ENCODE measurements around the gene C4orf50. TPM values are rescaled to one million over a fixed set of nuclear protein-coding genes. Genes with fewer than 3 reads are reported as not detected.
A peak's percentile ranks its signal among the peaks of the same experiment; 100 is the strongest.

Gene C4orf50
- total and polyA plus RNA-seq, 2 of the 4 experiments (the other 2 are of a cell fraction) = not detected

GRCh38 chr4:6021831-6022606 is 3.8 kb upstream of the C4orf50 start:
- H2BK120ac ChIP-seq (ENCODE audit: low read depth, low read length) = no peak overlapping the region
- POLR2A ChIA-PET (ENCODE audit: unreplicated experiment) = no interaction called here
- no peak overlapping the region for H3K23ac ChIP-seq (ENCODE audit: low read depth, low read length)
- no peak overlapping the region for H4K91ac ChIP-seq (ENCODE audit: insufficient read depth, low read depth, low read length)
- H3K4ac ChIP-seq (ENCODE audit: low read depth, low read length) = no peak overlapping the region
- dilution Hi-C loops (cut with HindIII; ENCODE audit: low sequenced_read_pairs, unreplicated experiment) (no loop called here), intact Hi-C loops (cut with micrococcal nuclease) (no loop called here), in situ Hi-C loops (cut with MboI; ENCODE audit: low sequenced_read_pairs) (no loop called here)
- no peaks in the 10 kb centered on the region for H3K79me1 ChIP-seq (ENCODE audit: low read depth in 1 of 2, low read length in 2 of 2)
- no peak overlapping the region for H3K9ac ChIP-seq (ENCODE audit: low read depth, low read length)
- 73% methylated on average over 6 of the region's 20 CpGs; no CpG with 5 or more reads in 1 of the 2 experiments for WGBS, 2 experiments (ENCODE audit: extremely low coverage in 2 of 2, insufficient read length in 1 of 2)
- H2BK5ac ChIP-seq (ENCODE audit: low read depth, low read length, poor library complexity, severe bottlenecking) = no peak overlapping the region
- CTCF ChIA-PET = no interaction called here
- TF ChIP-seq NFE2L2 (IDR thresholded peaks at IDR 0.05; ENCODE audit: low read depth, low read length) (no peak), BHLHE40 (IDR thresholded peaks at IDR 0.05; ENCODE audit: low read depth, low read length) (no peak), CHD1 (IDR thresholded peaks at IDR 0.05; ENCODE audit: low read depth, low read length) (no peak), SMC3 (IDR thresholded peaks at IDR 0.05; ENCODE audit: low read depth, low read length) (no peak), RAD21 (IDR thresholded peaks at IDR 0.05; ENCODE audit: low read length) (no peak), FOS (IDR thresholded peaks at IDR 0.05; ENCODE audit: low read depth, low read length) (no peak), MAFK (IDR thresholded peaks at IDR 0.05; ENCODE audit: low read depth, low read length) (no peak), CTCF (conservative IDR thresholded peaks at IDR 0.05; ENCODE audit: low read depth, low read length) (no peak), CEBPB (IDR thresholded peaks at IDR 0.05; ENCODE audit: low read depth, low read length) (no peak), USF2 (IDR thresholded peaks at IDR 0.05; ENCODE audit: low read depth, low read length) (no peak)
- H2AK9ac ChIP-seq (replicated peaks; ENCODE audit: low read depth, low read length, poor library complexity) = peak overlapping the region; percentile 13
- H3K36me3 ChIP-seq (ENCODE audit: control insufficient read depth, insufficient read depth, low read length) = no peaks in the 10 kb centered on the region
- BruUV-seq (replicated peaks) = no TSS peak
- no peak overlapping the region for H2AK5ac ChIP-seq (ENCODE audit: low read depth, low read length)
- no peak overlapping the region for H2BK15ac ChIP-seq (ENCODE audit: low read depth, low read length)
- no peak overlapping the region for H3K56ac ChIP-seq (ENCODE audit: extremely low read depth, insufficient read depth, low read length)
- H2BK20ac ChIP-seq (ENCODE audit: low read depth, low read length) = no peak overlapping the region
- H3K27me3 ChIP-seq (ENCODE audit: control insufficient read depth, insufficient read depth, low read length) = no peaks in the 10 kb centered on the region; the same call in 1 of the 2 replicates
- no peak overlapping the region for H3K14ac ChIP-seq (replicated peaks; ENCODE audit: low read depth, low read length)
- no peaks in the 10 kb centered on the region for H3K4me1 ChIP-seq (ENCODE audit: control insufficient read depth, insufficient read depth, low read length)
- DNase-seq (no peak), ATAC-seq (ENCODE audit: low read depth) (no peak)
- no peaks in the 10 kb centered on the region for H3K9me3 ChIP-seq (ENCODE audit: control insufficient read depth, insufficient read depth, low read length)
- no peak overlapping the region for H3K4me2 ChIP-seq (ENCODE audit: low read depth, low read length)
- H4K20me1 ChIP-seq (ENCODE audit: insufficient read depth, low read length) = no peaks in the 10 kb centered on the region
- no peaks in the 10 kb centered on the region for H3K9me1 ChIP-seq (ENCODE audit: insufficient read depth, low read length)
- H3K4me3 ChIP-seq (ENCODE audit: insufficient read depth, low read depth, low read length) = no peak overlapping the region
- no peak overlapping the region for H4K8ac ChIP-seq (ENCODE audit: low read depth in 2 of 2, low read length in 2 of 2)
- H2AFZ ChIP-seq (replicated peaks; ENCODE audit: low read length, poor library complexity) = peak overlapping the region; percentile 29
- H3K27ac ChIP-seq (ENCODE audit: insufficient read depth, low read length) = no peak overlapping the region
- H3K18ac ChIP-seq (ENCODE audit: low read depth, low read length) = no peak overlapping the region
- no peak overlapping the region for H4K5ac ChIP-seq (ENCODE audit: low read depth, low read length)

Measured in IMR-90 (cell line).